ELR (cell line): Measurements from ENCODE around the gene CNIH3.
"Not testable (repeated sequence)": the region's sequence is repeated elsewhere in the genome, so short reads cannot be mapped to it uniquely, and the experiment has no call there.

Experiments used
- DNase-seq: peaks from one replicate; pipeline ENCODE4 v3.0.0-alpha.2; 2015; ENCODE audit warnings: low read depth

The CNIH3 gene

GRCh38 chr1:224643653-224644052 lies 27.5 kb downstream of the CNIH3 start:
- DNase-seq: no peak

- DNase-seq: peak; percentile 63
Observed at GRCh38 chr1:224644553-224645154, 28.5 kb downstream of the CNIH3 start.

GRCh38 chr1:224647449-224647848 lies 31.3 kb downstream of the CNIH3 start:
- DNase-seq: no peak

GRCh38 chr1:224650290-224650689 lies 34.2 kb downstream of the CNIH3 start:
- DNase-seq: no peak

- DNase-seq: no peak
Observed at GRCh38 chr1:224651188-224651587, 35.1 kb downstream of the CNIH3 start.

- DNase-seq: no peak
Observed at GRCh38 chr1:224656392-224656791, 40.3 kb downstream of the CNIH3 start.

- DNase-seq: no peak
Observed at GRCh38 chr1:224660074-224660473, 44.0 kb downstream of the CNIH3 start.

- no peak for DNase-seq
Observed at GRCh38 chr1:224662870-224663269, 46.8 kb downstream of the CNIH3 start.

GRCh38 chr1:224665016-224665415 lies 48.9 kb downstream of the CNIH3 start:
- DNase-seq: no peak

GRCh38 chr1:224666078-224666477 lies 50.0 kb downstream of the CNIH3 start:
- no peak for DNase-seq

GRCh38 chr1:224666913-224667312 lies 50.8 kb downstream of the CNIH3 start:
- peak; percentile 12 for DNase-seq

GRCh38 chr1:224668984-224669383 lies 52.9 kb downstream of the CNIH3 start:
- DNase-seq: no peak

- DNase-seq: no peak
Observed at GRCh38 chr1:224669403-224669802, 53.3 kb downstream of the CNIH3 start.

GRCh38 chr1:224670506-224670905 lies 54.4 kb downstream of the CNIH3 start:
- peak; percentile 14 for DNase-seq

- no peak for DNase-seq
Observed at GRCh38 chr1:224671076-224671475, 55.0 kb downstream of the CNIH3 start.

GRCh38 chr1:224673141-224673540 lies 57.0 kb downstream of the CNIH3 start:
- no peak for DNase-seq

GRCh38 chr1:224675590-224675989 lies 59.5 kb downstream of the CNIH3 start:
- no peak for DNase-seq

GRCh38 chr1:224676551-224676950 lies 60.4 kb downstream of the CNIH3 start:
- DNase-seq: no peak

- DNase-seq: no peak
Observed at GRCh38 chr1:224678168-224678567, 62.1 kb downstream of the CNIH3 start.

- DNase-seq: no peak
Observed at GRCh38 chr1:224679606-224680005, 63.5 kb downstream of the CNIH3 start.

GRCh38 chr1:224681816-224682215 lies 65.7 kb downstream of the CNIH3 start:
- no peak for DNase-seq

GRCh38 chr1:224683936-224684335 lies 67.8 kb downstream of the CNIH3 start:
- no peak for DNase-seq

- DNase-seq: no peak
Observed at GRCh38 chr1:224684979-224685425, 68.9 kb downstream of the CNIH3 start.

GRCh38 chr1:224686140-224686539 lies 70.0 kb downstream of the CNIH3 start:
- DNase-seq: not testable (repeated sequence)
